ENCODE data around the gene CALD1. TPM values are rescaled to one million over a fixed set of nuclear protein-coding genes. Genes with fewer than 3 reads are reported as not detected.

The CALD1 gene
- total RNA-seq, 1 experiment from 2014 or later, result 1.0 TPM

- no peak overlapping the region for H2AFZ ChIP-seq (ENCODE audit: low read length)
- H3K79me2 ChIP-seq (ENCODE audit: low read length), result no peaks in the 10 kb centered on the region
- no peaks in the 10 kb centered on the region for H3K4me1 ChIP-seq (ENCODE audit: low read length)
- H3K36me3 ChIP-seq (ENCODE audit: insufficient read depth, low read length), result no peaks in the 10 kb centered on the region
- H3K4me2 ChIP-seq (ENCODE audit: low read depth, low read length, poor library complexity, severe bottlenecking), result no peak overlapping the region
- H3K9ac ChIP-seq (ENCODE audit: low read length), result no peak overlapping the region
- H3K27ac ChIP-seq (ENCODE audit: low read length), result no peak overlapping the region
- no peaks in the 10 kb centered on the region for H3K9me2 ChIP-seq (replicated peaks; ENCODE audit: insufficient read depth, low read length)
- H3K9me3 ChIP-seq (ENCODE audit: low read length), result no peaks in the 10 kb centered on the region
- no peak for DNase-seq
- no peaks in the 10 kb centered on the region for H3K27me3 ChIP-seq (ENCODE audit: low read length)
- no peaks in the 10 kb centered on the region for H4K20me1 ChIP-seq (ENCODE audit: insufficient read depth, low read depth, low read length)
- H3K4me3 ChIP-seq (ENCODE audit: low read length), result no peak overlapping the region
Measured at GRCh38 chr7:134886353-134887057, 107.1 kb downstream of the CALD1 start.

- Histone ChIP-seq H3K9ac (ENCODE audit: low read length) (no peak overlapping the region), H3K4me3 (ENCODE audit: low read length) (no peak overlapping the region), H3K27me3 (ENCODE audit: low read length) (no peaks in the 10 kb centered on the region), H3K36me3 (ENCODE audit: insufficient read depth, low read length) (no peaks in the 10 kb centered on the region), H3K9me3 (ENCODE audit: low read length) (no peaks in the 10 kb centered on the region), H3K4me2 (ENCODE audit: low read depth, low read length, poor library complexity, severe bottlenecking) (no peak overlapping the region), H3K27ac (ENCODE audit: low read length) (no peak overlapping the region), H3K9me2 (replicated peaks; ENCODE audit: insufficient read depth, low read length) (no peaks in the 10 kb centered on the region), H4K20me1 (ENCODE audit: insufficient read depth, low read depth, low read length) (no peaks in the 10 kb centered on the region), H3K79me2 (ENCODE audit: low read length) (no peaks in the 10 kb centered on the region), H2AFZ (ENCODE audit: low read length) (no peak overlapping the region), H3K4me1 (ENCODE audit: low read length) (no peaks in the 10 kb centered on the region)
- no peak for DNase-seq
Measured at GRCh38 chr7:134887523-134887922, 108.1 kb downstream of the CALD1 start.

- H3K9me2 ChIP-seq (replicated peaks; ENCODE audit: insufficient read depth, low read length), result no peaks in the 10 kb centered on the region
- no peak overlapping the region for H3K4me2 ChIP-seq (ENCODE audit: low read depth, low read length, poor library complexity, severe bottlenecking)
- H3K79me2 ChIP-seq (ENCODE audit: low read length), result no peaks in the 10 kb centered on the region
- no peaks in the 10 kb centered on the region for H3K27me3 ChIP-seq (ENCODE audit: low read length)
- no peaks in the 10 kb centered on the region for H4K20me1 ChIP-seq (ENCODE audit: insufficient read depth, low read depth, low read length)
- H2AFZ ChIP-seq (ENCODE audit: low read length), result no peak overlapping the region
- H3K27ac ChIP-seq (ENCODE audit: low read length), result no peak overlapping the region
- no peak for DNase-seq
- H3K4me3 ChIP-seq (ENCODE audit: low read length), result no peak overlapping the region
- no peaks in the 10 kb centered on the region for H3K9me3 ChIP-seq (ENCODE audit: low read length)
- H3K36me3 ChIP-seq (ENCODE audit: insufficient read depth, low read length), result no peaks in the 10 kb centered on the region
- no peaks in the 10 kb centered on the region for H3K4me1 ChIP-seq (ENCODE audit: low read length)
- no peak overlapping the region for H3K9ac ChIP-seq (ENCODE audit: low read length)
Measured at GRCh38 chr7:134888141-134888740, 108.8 kb downstream of the CALD1 start.

- no peak overlapping the region for H3K4me2 ChIP-seq (ENCODE audit: low read depth, low read length, poor library complexity, severe bottlenecking)
- no peak for DNase-seq
- H3K36me3 ChIP-seq (ENCODE audit: insufficient read depth, low read length), result no peaks in the 10 kb centered on the region
- no peak overlapping the region for H3K4me3 ChIP-seq (ENCODE audit: low read length)
- no peaks in the 10 kb centered on the region for H3K9me2 ChIP-seq (replicated peaks; ENCODE audit: insufficient read depth, low read length)
- no peak overlapping the region for H3K27ac ChIP-seq (ENCODE audit: low read length)
- H3K79me2 ChIP-seq (ENCODE audit: low read length), result no peaks in the 10 kb centered on the region
- H3K9ac ChIP-seq (ENCODE audit: low read length), result no peak overlapping the region
- no peak overlapping the region for H2AFZ ChIP-seq (ENCODE audit: low read length)
- H3K4me1 ChIP-seq (ENCODE audit: low read length), result no peaks in the 10 kb centered on the region
- no peaks in the 10 kb centered on the region for H3K27me3 ChIP-seq (ENCODE audit: low read length)
- no peaks in the 10 kb centered on the region for H3K9me3 ChIP-seq (ENCODE audit: low read length)
- no peaks in the 10 kb centered on the region for H4K20me1 ChIP-seq (ENCODE audit: insufficient read depth, low read depth, low read length)
Measured at GRCh38 chr7:134890246-134891240, 111.1 kb downstream of the CALD1 start.

GRCh38 chr7:134891262-134891695 is 111.8 kb downstream of the CALD1 start:
- H2AFZ ChIP-seq (ENCODE audit: low read length), result no peak overlapping the region
- H3K4me2 ChIP-seq (ENCODE audit: low read depth, low read length, poor library complexity, severe bottlenecking), result no peak overlapping the region

GRCh38 chr7:134891696-134892678 is 112.6 kb downstream of the CALD1 start:
- Histone ChIP-seq H2AFZ (ENCODE audit: low read length) (no peak overlapping the region), H3K27me3 (ENCODE audit: low read length) (no peaks in the 10 kb centered on the region; the same call in 1 of the 2 replicates), H3K9ac (ENCODE audit: low read length) (no peak overlapping the region), H3K4me2 (ENCODE audit: low read depth, low read length, poor library complexity, severe bottlenecking) (no peak overlapping the region), H3K4me3 (ENCODE audit: low read length) (no peak overlapping the region), H3K36me3 (ENCODE audit: insufficient read depth, low read length) (no peaks in the 10 kb centered on the region), H3K27ac (ENCODE audit: low read length) (no peak overlapping the region), H3K4me1 (ENCODE audit: low read length) (no peaks in the 10 kb centered on the region), H4K20me1 (ENCODE audit: insufficient read depth, low read depth, low read length) (no peaks in the 10 kb centered on the region), H3K9me2 (replicated peaks; ENCODE audit: insufficient read depth, low read length) (no peaks in the 10 kb centered on the region), H3K79me2 (ENCODE audit: low read length) (no peaks in the 10 kb centered on the region), H3K9me3 (ENCODE audit: low read length) (no peaks in the 10 kb centered on the region; the same call in 1 of the 2 replicates)
- DNase-seq, result no peak

More at GRCh38 chr7:134891262-134891695, 111.8 kb downstream of the CALD1 start:
- Histone ChIP-seq H3K9ac (ENCODE audit: low read length) (no peak overlapping the region), H3K27ac (ENCODE audit: low read length) (no peak overlapping the region), H3K4me1 (ENCODE audit: low read length) (no peaks in the 10 kb centered on the region), H3K36me3 (ENCODE audit: insufficient read depth, low read length) (no peaks in the 10 kb centered on the region), H4K20me1 (ENCODE audit: insufficient read depth, low read depth, low read length) (no peaks in the 10 kb centered on the region), H3K27me3 (ENCODE audit: low read length) (no peaks in the 10 kb centered on the region; the same call in 1 of the 2 replicates), H3K4me3 (ENCODE audit: low read length) (no peak overlapping the region), H3K9me3 (ENCODE audit: low read length) (no peaks in the 10 kb centered on the region), H3K79me2 (ENCODE audit: low read length) (no peaks in the 10 kb centered on the region), H3K9me2 (replicated peaks; ENCODE audit: insufficient read depth, low read length) (no peaks in the 10 kb centered on the region)
- DNase-seq, result no peak

- Histone ChIP-seq H3K9ac (ENCODE audit: low read length) (no peak overlapping the region), H3K4me2 (ENCODE audit: low read depth, low read length, poor library complexity, severe bottlenecking) (no peak overlapping the region)
Measured at GRCh38 chr7:134892963-134893362, 113.5 kb downstream of the CALD1 start.

More at GRCh38 chr7:134892963-134893362, 113.5 kb downstream of the CALD1 start:
- Histone ChIP-seq H3K4me3 (ENCODE audit: low read length) (no peak overlapping the region), H2AFZ (ENCODE audit: low read length) (no peak overlapping the region), H3K27me3 (ENCODE audit: low read length) (no peaks in the 10 kb centered on the region; the same call in 1 of the 2 replicates), H3K36me3 (ENCODE audit: insufficient read depth, low read length) (no peaks in the 10 kb centered on the region), H3K27ac (ENCODE audit: low read length) (no peak overlapping the region), H3K79me2 (ENCODE audit: low read length) (no peaks in the 10 kb centered on the region), H4K20me1 (ENCODE audit: insufficient read depth, low read depth, low read length) (no peaks in the 10 kb centered on the region), H3K4me1 (ENCODE audit: low read length) (no peaks in the 10 kb centered on the region), H3K9me2 (replicated peaks; ENCODE audit: insufficient read depth, low read length) (no peaks in the 10 kb centered on the region), H3K9me3 (ENCODE audit: low read length) (no peaks in the 10 kb centered on the region; the same call in 1 of the 2 replicates)
- DNase-seq, result no peak

All from Karpas-422 (cell line).